ENCODE data around the gene IVD. TPM values are rescaled to one million over a fixed set of nuclear protein-coding genes. Genes with fewer than 3 reads are reported as not detected.
A peak's percentile ranks its signal among the peaks of the same experiment; 100 is the strongest.

The IVD gene
- total RNA-seq = 10 to 100 TPM; 24.3 to 38.9 TPM
- long read RNA-seq, donor 1, partial matches to known transcripts = 0 of 6 reads
- long read RNA-seq, donor 1, other reads (novel, unspliced or antisense) = 6 of 6 reads
- long read RNA-seq, donor 2, transcript IVD-206 (12 exons, 1,809 nt) = major isoform, 10 of 39 reads
- long read RNA-seq, donor 2, partial matches to known transcripts = 2 of 39 reads
- long read RNA-seq, donor 2, other reads (novel, unspliced or antisense) = 27 of 39 reads

DNA sequence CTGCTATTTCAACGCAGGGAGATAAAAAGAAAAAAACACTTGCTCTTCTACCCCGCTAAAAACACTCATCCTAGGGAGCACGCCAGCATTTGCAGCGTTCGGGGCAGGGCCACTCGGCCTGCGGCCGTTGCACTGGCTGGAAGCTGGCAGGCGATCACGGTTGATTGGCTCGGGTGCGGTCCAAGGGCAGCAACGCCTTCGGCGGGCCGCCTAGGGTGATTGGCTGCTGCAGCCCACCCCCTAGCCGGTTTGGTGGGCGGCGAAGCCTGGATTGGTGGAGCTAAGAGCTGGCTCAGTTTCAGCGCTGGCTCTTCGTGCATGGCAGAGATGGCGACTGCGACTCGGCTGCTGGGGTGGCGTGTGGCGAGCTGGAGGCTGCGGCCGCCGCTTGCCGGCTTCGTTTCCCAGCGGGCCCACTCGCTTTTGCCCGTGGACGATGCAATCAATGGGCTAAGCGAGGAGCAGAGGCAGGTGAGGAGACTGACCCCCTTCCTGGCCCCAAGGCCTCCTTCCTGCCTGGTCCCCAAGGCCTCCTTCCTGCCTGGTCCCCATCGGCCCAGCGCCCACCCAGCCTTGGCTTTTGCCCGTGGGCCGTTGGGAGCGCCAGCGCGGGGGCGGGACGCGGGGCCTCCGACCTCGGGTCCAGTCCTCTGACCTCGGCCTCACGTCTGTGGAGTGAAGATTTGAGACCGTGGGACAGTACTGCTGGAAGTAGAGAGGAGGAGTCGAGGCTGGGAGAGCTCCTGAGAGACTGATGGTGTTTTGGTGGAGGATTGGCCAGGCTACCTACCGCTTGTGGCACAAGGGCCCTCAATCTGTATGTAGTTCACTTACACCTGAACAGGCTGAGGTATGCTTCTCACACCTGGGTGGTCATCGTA is at the start of gene IVD:
TSS of gene IVD (plus strand) at position 295 of the 881 bp plus-strand sequence. CDS start at position 328, 33 bp downstream.
- intact Hi-C loops (cut with DNase I) = no loop called here
- DNase-seq (ENCODE audit: low spot score) = peak; percentile 98

DNA sequence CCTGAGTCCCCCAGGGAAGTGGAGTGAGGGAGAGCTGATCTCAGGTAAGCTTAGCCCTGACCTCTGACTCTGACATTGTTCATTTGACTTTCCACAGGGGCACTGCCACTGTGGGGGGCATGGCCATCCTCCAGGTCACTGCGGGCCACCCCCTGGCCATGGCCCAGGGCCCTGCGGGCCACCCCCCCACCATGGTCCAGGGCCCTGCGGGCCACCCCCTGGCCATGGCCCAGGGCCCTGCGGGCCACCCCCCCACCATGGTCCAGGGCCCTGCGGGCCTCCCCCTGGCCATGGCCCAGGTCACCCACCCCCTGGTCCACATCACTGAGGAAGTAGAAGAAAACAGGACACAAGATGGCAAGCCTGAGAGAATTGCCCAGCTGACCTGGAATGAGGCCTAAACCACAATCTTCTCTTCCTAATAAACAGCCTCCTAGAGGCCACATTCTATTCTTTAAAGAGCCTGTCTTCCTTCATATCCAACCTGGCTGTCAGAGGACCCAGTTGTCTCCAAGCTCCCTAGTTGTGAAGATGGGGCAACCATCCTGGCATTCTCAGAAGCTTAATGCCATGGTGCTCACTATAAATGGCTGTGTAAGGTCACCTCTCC is 49.5 kb upstream of the IVD start:
- no peak for DNase-seq (ENCODE audit: low spot score)
- intact Hi-C loops (cut with DNase I) = no loop called here

DNA sequence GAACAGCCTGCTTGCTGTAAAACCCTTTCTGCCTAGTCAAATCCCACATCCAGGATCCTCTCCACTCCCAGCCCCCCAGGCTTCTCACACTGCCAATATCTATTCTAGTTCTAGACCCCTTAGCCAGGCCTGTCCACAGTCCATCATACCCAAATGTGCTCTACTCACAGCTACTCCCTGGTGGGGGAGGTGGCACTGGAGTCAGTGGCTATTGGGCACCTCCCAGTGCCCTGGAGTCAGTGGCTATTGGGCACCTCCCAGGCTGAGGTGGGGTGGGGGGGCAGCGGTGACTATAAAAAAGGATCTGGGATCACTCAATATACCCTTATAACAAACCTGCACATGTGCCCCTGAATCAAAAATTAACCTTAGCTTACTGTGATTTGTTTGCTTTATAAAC is 48.3 kb upstream of the IVD start:
- intact Hi-C loops (cut with DNase I) = no loop called here
- no peak for DNase-seq (ENCODE audit: low spot score)

DNA sequence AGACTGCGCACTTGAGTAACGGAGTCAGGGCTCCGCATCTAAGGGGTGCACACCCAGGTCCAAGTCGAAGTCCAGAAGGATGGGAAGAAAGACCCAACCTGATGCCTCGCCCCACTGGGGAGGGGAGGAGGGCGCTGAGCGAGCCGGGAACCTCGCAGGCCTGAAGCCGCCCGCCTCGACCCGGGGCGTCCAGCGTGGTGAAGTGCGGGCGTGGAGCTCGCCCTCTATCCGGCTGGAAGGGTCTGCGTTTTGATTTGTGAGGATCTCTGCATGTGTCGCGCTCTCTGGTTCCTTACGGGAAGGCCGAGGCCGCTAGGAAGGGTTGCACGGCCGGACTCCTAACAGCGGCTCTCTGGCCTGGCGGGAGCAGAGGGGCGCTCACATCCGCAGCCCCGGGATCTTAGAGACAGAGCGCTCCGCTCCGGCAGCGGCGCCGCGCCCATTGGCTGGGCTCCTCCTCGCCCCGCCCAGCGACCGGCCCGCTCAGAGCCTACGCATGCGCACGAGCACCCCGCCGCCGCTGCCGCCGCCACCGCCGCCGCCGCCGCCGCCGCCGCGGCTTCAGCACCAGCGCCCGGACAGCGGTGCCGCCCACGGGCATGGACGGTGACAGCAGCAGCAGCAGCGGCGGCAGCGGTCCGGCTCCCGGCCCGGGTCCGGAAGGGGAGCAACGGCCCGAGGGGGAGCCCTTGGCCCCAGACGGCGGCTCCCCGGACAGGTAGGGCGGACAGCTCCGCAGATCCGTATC is 47.7 kb upstream of the IVD start, which contains the start of gene DISP2:
TSS of gene DISP2 (plus strand) at position 497 of the 748 bp plus-strand sequence. CDS start at position 600, 103 bp downstream.
- peak; percentile 97 for DNase-seq (ENCODE audit: low spot score)
- intact Hi-C loops (cut with DNase I) = no loop called here

DNA sequence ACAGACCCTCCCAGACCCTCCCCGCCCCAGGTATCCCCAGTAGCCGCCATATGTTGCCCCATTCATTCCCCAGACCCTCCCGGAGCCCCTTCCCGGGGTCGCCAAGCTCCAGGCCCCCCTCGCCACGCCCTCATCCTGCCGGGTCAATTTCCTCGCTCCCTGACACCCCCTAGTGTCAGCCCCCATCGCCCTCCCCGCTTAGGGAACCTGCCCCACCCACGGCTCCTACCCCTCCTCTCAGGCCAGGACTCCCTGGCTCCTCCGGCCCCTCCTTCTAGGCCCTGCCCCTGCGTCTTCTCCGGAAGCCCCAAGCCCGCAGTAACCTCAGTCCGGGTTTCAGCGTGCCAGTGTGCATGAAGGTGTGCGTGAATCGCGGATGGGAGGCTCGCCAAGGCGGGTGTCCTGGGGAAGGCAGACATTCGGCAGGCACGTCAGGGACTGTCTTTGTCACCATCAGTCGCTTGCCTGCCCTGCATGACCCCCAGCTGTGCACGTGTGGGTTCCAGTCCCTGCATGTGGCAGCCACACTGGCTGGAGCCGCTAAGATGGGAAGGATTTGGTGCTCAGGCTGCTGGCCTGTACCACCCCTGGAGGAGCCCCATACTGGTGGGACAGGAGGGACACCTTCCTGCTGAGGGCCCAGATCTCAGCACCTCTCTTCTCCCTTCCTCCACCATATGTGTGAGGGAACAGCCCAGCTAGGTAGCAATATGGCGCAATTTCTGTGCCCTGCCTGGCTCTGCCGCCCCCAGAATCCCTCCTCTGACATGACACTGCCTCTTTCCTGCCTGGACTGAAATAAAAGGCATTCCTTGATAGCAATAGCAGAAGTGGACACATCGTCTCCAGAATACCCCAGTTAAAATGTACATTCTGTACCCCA is 46.9 kb upstream of the IVD start:
- peak; percentile 76 for DNase-seq (ENCODE audit: low spot score)
- intact Hi-C loops (cut with DNase I) = no loop called here

DNA sequence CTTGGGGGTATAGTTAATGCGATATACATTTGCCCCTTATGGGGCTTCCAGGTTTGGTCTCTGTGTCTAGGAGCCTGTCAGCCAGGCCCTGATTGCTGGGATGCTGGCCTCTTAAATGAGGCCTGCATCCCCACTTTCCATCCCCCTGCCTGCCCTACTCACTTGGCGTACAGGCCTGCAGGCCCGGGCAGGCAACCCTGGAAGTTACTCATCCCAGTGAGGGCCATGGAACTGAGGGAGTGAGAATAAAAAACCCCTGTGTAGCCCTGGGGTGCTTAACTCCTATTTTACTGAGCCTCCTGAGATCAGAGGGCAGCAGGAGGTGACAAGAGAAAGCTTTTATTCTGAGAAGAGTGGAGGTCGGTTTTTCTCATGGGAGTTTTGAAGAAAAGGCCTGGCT is 45.6 kb upstream of the IVD start:
- intact Hi-C loops (cut with DNase I) = no loop called here

DNA sequence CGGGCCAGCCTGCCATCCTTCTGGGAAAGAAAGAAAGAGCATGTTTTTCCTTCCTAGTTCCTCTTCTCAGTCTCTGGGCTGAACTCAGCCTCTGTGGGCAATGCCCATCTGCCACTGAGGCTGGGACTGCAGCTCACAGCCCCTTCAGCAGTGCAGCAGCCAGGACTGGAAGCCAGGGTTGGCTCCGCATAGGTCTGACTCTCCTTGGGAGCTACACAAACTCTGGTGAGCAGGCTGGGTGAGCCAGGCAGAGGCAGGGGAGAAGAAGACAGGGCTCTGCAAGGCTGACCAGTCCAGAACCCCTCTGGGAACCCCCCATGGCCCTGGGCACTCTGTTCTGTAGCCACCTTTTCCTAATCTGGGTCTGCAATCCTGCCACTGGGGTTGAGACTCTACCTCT is 44.0 kb upstream of the IVD start:
- no peak for DNase-seq (ENCODE audit: low spot score)
- intact Hi-C loops (cut with DNase I) = no loop called here

More for the DNA sequence above, 45.6 kb upstream of the IVD start:
- no peak for DNase-seq (ENCODE audit: low spot score)

DNA sequence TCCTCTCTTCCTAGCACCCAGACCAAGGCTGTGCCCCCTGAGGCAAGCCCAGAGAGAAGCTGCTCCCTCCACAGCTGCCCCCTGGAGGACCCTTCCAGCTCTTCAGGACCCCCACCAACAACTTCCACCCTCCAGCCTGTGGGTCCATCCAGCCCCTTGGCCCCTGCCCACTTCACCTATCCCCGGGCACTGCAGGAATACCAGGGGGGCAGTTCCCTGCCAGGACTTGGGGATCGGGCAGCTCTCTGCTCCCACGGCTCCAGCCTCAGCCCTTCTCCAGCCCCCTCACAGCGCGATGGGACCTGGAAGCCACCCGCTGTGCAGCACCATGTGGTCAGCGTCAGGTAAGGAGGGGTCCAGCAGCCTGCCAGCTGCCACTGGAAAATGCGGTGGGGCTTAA is 42.0 kb upstream of the IVD start:
- intact Hi-C loops (cut with DNase I) = loop anchor here in 1 of 2 donors (2.0 kb wide), 1 partner anchor 55 kb away; no protein-coding TSS in a partner anchor
- no peak for DNase-seq (ENCODE audit: low spot score)

DNA sequence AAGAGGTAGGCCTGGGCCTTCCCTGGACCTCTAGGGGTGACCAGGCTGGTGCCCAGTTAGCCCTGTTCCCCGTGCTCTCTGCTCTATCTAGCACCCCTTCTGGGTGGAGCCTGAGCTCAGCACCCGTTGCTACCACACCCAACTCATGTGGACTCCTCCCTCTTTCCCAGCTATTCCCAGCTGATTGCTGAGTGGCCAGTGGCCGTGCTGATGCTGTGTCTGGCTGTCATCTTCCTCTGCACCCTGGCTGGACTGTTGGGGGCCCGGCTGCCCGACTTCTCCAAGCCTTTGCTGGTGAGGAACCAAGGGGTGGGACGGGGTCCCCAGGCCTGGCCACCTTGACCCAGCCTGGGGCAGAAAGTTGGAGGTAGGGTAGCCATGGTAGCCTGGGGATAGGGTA is 41.3 kb upstream of the IVD start:
- intact Hi-C loops (cut with DNase I) = loop anchor here in 1 of 2 donors (2.0 kb wide), 1 partner anchor 55 kb away; no protein-coding TSS in a partner anchor
- DNase-seq (ENCODE audit: low spot score) = no peak

DNA sequence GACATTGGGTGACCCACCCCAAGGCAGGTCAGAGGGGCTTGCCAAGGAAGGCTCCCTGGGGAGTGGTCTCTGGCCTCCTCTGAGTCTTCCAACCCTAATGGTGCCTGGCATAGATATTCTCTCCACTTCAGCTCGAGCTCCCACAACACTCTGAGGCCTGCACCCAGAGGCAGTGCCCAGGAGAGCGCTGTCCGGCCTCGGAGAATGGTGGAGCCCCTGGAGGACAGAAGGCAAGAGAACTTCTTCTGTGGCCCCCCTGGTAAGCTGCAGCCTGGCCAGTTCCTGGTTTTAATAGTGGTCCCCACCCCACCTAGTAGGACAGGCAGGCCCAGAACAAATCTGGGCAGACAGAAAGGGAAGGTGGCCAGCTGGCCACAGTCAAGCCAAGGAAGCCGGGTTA is 40.6 kb upstream of the IVD start:
- DNase-seq (ENCODE audit: low spot score) = no peak
- intact Hi-C loops (cut with DNase I) = loop anchor here in 1 of 2 donors (2.0 kb wide), 1 partner anchor 54 kb away; no protein-coding TSS in a partner anchor

DNA sequence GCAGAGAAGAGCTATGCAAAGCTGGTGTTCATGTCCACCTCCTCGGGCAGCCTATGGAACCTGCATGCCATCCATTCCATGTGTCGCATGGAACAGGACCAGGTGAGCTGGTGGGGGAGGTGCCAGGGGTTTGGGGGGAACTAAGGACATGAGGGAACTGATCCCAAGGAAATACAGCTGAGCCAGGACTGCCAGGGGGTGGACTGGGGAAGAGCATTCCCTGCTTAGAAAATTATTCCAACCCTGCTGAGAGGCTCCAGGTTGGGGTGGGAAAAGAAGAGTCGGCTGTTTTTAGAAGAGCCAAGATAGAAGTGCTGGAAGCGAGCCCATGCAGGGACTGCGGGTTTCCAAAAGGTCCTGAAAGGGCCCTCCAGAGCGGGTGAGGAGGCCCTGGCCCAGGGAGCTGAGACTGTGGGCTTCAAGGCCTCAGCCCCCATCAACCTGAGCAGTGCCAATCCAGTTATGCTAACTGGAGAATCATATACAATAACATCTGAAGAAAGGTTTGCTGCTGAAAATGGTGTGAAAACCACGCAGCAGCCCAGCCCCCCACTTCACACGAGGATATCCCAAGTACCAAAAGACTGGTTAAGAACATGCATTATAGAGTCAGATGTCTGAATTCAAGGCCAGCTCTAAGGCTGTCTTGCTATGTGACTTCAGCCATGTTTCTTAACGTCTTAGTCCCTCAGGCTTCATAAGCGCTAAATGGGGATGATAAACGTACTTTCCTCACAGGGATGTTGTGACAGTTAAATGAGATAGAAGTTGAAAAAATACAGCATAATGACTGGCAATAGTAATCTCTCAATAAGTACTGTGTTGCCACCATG is 39.8 kb upstream of the IVD start:
- no peak for DNase-seq (ENCODE audit: low spot score)
- intact Hi-C loops (cut with DNase I) = loop anchor here in 1 of 2 donors (2.0 kb wide), 1 partner anchor 53 kb away; no protein-coding TSS in a partner anchor

DNA sequence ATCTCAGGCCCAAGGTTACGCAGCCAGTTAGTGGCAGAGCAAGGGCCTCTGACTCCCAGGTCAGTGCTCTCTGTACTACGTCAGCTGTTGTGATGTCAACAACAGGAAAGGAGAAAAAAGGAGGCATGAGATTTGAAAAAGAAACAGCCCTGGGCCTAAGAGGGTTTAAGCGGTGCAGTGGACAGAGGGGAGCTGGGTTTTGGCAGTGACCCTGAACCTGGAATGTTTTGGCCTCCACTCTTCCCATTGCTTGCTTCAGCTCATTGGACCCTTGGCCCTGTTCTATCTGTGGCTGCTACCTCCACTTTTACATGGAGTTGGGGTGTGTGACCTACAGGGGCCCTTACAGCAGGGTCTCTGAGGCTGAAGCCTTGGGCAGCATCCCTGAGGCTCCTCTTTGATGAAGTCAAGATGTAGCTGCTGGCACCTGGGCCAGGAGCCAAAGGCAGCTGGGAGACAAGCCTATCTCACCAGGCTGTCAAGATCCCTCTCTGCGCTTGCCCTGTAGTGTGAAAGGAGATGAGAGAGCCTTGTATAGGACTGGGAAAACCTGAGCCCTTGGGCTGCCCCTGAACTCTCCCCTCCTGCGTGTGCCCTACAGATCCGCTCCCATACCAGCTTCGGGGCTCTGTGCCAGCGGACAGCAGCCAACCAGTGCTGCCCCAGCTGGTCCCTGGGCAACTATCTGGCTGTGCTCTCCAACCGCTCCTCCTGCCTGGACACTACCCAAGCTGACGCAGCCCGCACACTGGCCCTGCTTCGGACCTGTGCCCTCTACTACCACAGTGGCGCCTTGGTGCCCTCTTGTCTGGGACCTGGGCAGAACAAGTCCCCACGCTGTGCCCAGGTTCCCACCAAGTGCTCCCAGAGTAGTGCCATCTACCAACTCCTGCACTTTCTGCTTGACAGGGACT is 38.9 kb upstream of the IVD start:
- no peak for DNase-seq (ENCODE audit: low spot score)
- intact Hi-C loops (cut with DNase I) = no loop called here

DNA sequence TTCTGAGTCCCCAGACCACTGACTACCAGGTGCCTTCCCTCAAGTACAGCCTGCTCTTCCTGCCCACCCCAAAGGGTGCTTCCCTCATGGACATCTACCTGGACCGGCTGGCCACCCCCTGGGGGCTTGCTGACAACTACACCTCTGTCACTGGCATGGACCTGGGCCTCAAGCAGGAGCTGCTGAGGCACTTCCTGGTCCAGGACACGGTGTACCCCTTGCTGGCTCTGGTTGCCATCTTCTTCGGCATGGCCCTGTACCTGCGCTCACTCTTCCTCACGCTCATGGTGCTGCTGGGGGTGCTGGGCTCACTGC is 38.3 kb upstream of the IVD start:
- intact Hi-C loops (cut with DNase I) = no loop called here
- no peak for DNase-seq (ENCODE audit: low spot score)

DNA sequence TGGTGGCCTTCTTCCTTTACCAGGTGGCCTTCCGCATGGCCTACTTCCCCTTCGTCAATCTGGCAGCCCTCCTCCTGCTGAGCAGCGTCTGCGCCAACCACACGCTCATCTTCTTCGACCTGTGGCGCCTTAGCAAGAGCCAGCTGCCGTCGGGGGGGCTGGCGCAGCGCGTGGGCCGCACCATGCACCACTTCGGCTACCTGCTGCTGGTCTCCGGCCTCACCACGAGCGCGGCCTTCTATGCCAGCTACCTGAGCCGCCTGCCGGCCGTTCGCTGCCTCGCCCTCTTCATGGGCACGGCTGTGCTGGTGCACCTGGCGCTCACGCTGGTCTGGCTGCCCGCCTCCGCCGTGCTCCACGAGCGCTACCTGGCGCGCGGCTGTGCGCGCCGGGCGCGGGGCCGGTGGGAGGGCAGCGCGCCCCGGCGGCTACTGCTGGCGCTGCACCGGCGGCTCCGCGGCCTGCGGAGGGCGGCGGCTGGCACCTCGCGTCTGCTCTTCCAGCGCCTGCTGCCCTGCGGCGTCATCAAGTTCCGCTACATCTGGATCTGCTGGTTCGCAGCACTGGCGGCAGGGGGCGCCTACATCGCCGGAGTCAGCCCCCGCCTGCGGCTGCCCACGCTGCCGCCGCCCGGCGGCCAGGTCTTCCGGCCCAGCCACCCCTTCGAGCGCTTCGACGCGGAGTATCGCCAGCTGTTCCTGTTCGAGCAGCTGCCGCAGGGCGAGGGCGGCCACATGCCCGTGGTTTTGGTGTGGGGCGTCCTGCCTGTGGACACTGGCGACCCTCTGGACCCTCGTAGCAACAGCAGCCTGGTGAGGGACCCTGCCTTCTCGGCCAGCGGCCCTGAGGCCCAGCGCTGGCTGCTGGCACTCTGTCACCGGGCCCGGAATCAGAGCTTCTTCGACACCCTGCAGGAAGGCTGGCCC is 37.6 kb upstream of the IVD start:
- intact Hi-C loops (cut with DNase I) = no loop called here
- peak; percentile 95 for DNase-seq (ENCODE audit: low spot score)

DNA sequence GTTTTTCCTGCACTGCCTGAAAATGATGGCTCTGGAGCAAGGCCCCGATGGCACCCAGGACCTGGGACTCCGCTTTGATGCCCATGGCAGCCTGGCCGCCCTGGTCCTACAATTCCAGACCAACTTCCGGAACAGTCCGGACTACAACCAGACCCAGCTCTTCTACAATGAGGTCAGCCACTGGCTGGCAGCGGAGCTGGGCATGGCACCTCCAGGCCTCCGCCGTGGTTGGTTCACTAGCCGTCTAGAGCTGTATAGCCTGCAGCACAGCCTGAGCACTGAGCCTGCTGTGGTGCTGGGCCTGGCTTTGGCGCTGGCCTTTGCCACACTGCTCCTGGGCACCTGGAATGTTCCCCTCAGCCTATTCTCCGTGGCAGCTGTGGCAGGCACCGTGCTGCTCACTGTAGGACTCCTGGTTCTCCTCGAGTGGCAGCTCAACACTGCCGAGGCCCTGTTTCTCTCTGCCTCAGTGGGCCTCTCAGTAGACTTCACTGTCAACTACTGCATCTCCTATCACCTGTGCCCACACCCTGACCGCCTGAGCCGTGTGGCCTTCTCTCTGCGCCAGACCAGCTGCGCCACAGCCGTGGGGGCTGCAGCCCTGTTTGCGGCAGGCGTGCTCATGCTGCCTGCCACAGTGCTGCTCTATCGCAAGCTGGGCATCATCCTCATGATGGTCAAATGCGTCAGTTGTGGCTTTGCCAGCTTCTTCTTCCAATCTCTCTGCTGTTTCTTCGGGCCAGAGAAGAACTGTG is 36.7 kb upstream of the IVD start:
- intact Hi-C loops (cut with DNase I) = no loop called here
- no peak for DNase-seq (ENCODE audit: low spot score)

Measured in posterior vena cava (tissue), 2 donors.